Measurements from ENCODE around the gene CRTAC1. TPM values are rescaled to one million over a fixed set of nuclear protein-coding genes. Genes with fewer than 3 reads are reported as not detected.

CRTAC1 gene
- total RNA-seq, 1 experiment from 2014 or later = not detected

DNA sequence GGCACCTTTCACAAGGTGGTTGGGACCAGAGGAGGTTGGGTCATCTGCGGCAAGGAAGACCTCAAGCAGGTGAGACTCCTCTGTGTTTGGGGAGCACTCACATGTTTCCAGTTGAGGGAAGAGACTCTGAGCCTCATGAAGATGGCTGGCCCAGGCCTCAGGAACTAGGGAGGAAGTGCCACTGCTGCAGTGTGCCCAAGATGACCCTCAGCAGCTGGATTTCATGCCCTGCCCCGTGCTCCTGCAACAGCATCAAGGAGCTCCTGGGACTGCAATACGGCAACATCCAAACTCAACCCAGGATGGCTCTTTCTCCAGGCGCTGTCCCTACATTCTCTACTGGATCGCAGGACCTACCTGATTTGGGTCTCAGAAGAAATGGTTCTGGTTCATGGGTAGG, 106.9 kb downstream of the CRTAC1 start:
- no peak for DNase-seq (ENCODE audit: low read depth)

DNA sequence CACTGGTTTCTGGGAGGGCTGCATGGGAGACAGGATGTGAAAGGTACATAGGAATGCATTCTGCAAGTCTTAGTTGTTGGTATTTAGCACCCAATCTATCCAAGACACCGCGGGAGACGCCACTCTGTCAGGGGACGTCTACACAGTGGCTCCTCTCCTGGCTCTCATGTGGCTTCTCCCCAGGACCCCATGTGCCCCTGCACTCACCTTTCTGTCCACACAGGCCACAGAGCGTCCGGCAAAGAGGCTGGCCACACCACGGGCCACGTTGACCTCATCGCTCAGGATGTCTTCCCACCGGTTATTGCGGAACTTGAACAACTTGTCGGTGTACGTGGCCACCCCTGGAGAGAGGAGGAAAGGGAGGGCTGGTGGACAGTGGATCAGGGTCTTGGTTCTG, 107.4 kb downstream of the CRTAC1 start:
- DNase-seq (ENCODE audit: low read depth) = no peak

DNA sequence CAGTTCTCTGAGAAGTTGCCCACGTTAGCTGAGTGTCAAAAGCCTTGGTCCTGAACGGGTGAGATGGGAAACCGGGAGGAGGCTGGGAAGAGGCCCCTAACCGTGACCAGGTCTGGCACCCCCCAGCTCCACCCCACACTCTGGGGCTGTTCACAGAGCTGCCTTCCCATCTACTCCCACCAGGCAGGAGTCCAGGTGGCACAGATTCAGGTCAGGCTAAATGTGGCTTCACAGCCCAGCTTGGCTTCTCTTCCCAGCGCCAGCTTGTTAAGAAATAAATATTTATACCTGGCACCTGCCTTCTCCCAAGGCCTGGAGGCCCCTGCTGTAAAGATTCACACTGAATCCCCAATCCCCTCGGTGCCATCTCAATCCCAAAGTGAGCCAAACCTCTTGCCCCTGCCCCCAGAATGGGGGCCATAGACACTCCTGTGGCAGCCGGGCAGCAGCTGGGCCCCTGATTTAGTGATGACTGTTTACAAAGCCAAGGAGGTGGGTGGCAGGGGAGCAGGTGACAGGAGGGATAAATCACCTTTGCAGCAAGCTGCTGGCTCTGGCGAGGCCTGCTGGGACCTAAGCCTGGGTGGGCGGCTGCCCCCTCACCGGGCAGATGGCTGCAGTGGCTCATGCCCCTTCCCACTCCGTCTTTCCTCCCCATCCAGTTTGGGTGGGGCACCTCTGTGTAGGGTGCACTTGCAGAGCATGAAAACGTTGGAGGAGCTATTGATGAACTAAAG, 108.2 kb downstream of the CRTAC1 start:
- no peak for DNase-seq (ENCODE audit: low read depth)

DNA sequence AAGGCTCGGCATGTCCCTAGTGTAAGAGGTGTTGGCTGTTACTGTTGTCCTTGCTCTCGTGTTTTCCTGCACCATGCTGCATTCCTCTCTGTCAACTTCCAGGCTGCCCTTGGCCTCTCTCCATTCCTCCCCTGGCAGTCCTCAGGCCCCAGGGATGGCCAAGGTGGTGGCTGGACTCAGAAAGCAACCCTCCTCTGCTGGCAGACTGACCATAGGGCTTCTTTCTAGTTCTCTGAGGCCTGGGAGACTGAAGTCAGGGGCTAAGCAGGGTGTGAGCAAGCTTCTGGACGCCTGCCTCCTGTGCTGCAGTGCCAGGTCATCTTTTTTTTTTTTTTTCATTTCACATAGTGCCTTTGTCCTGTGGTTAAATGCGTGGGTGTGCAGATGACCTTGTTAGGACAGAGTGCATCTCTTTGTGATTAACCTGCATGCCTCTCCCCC, 108.8 kb downstream of the CRTAC1 start:
- peak; percentile 31 for DNase-seq (ENCODE audit: low read depth)

DNA sequence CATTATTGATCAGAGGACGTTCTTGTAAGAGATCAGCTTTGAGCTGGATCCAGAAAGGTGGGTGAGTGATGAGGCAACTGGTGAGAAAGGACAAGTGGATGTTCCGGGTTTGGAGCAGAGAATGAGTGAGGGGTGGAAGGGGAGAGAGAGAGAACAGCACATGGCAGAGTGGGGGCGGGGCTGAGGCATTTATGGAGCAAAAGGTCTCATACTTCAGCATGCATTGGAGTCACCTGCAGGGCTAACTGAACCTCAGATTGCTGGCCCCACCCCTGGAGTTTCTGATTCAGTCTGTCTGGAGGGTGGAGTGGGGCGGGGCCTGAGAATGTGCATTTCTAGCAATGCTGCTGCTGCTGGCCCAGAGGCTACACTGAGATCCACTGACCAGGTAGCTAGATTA, 109.6 kb downstream of the CRTAC1 start:
- no peak for DNase-seq (ENCODE audit: low read depth)

DNA sequence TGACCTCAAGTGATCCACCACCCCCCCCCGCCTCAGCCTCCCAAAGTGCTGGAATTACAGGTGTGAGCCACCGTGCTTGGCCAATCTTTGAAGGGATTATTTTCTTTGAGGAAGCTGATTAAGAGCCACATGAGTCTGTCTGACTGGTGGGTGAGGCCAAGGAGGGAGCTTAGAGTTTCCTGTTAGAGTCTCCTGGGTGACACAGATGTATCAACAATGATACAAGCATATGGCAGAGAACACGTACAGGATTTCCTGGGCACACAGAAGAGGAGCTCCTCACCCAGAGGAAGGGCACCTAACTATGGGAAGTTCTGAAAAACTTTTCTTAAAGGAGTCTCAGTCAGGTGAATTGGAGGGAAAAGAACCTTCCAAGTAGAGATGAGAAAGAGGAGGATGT, 111.4 kb downstream of the CRTAC1 start:
- DNase-seq (ENCODE audit: low read depth) = no peak

DNA sequence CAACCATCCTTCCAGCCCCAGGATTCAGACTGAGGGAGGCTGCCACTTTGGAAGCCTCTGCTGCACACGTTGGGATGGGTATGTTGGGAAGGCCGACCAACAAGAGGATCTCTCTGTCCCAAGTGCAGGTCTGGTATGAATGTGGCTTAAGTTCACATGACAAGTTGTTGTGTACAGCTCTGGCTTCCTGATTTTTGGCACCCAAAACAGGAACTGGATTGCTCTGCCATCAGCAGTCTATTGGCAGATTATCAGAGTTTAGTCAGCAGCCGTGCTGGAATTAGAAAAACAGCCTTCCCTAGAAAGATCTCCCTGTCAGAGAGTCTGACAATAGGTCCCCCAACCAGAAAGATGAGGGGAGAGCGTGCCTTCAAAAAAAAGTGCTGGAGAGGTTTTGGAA, 113.8 kb downstream of the CRTAC1 start:
- DNase-seq (ENCODE audit: low read depth) = no peak

DNA sequence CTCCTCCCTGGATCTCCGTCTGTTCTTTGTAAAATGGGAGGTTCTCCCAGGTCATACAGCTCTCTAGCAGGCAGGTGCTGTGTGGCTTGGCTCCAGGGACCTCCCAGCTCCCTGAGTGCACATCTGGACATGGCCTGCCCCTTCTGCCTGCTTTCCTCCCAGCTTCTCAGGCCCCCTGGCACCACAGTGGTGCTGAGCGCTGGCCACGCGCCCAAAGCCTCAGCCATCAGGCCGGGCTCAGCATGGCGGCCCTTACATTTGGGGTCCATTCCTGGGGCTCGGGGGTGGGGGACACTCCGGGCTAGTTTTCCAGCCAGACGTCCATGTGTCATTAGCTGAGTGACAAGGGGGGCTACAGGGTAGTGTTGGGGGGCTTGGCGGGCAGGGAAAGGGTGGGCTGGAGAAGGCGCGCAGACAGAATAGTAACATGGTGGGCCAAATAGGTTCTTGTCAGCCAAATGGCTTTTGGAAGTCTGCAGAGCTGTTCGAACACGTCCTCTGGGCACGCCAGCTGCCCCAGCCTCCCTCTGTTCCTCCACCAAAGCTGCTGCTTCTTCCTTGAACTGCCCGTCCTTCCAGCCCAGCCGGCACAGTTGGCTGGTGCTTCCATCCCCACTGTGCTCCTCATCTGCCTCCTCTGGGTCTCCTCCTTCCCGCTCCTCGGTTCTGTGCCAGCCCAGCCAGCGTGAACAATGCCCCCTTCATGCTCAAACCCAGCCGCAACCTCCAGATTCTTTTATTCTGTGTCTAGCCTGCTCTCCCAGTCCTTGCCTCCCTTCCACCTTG, 114.9 kb downstream of the CRTAC1 start:
- no peak for DNase-seq (ENCODE audit: low read depth)

DNA sequence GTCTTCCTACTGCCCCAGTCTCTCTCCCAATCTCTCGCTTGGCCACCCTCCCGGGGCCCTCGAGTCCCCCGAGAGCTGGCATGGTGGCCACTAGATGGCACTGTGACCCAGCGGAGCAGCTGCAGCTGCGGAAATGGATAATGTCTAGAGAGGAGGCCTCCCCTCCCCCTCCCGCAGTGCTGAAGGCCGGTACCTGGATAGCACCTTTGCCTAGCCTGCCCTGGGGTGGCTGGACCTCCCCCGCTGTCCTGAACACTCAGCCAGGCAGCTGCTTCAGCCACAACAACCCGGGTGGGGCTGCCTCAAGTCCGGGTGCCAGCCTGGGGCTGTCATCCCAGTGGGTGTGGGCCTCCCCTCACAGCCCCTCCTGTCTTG, 115.6 kb downstream of the CRTAC1 start:
- peak; percentile 51 for DNase-seq (ENCODE audit: low read depth)

DNA sequence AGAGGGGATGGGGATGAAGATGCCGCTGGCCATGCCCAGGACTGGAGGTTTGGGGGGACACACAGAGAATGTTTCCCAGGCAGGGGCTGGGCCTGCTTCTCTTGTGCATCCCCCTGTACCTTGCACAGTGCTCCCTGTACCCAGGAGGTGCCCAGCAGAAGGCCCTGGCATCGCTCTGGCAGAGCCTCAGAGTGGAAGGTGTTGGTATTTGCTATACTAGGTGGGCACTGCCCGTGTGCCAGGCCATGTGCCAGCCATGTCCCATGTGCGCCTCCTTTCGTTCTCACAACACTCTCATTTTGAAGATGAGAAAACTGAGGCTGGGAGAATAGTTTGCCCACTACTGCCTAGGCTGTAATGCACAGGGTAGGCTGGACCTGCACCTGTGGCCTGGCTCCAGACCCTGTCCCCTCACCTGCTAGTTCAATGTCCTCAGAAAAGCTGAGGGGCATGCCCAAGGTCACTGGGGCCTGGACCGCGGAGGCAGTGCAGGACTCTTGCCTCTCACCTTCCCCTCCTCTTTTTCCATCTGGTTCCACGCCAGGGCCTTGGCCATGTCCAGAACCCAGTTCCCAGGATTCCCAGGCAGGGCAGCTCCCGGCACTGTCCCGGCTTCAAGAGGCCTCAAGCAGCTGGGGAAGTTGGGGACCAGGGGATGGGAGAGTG, 116.1 kb downstream of the CRTAC1 start:
- DNase-seq (ENCODE audit: low read depth) = no peak

DNA sequence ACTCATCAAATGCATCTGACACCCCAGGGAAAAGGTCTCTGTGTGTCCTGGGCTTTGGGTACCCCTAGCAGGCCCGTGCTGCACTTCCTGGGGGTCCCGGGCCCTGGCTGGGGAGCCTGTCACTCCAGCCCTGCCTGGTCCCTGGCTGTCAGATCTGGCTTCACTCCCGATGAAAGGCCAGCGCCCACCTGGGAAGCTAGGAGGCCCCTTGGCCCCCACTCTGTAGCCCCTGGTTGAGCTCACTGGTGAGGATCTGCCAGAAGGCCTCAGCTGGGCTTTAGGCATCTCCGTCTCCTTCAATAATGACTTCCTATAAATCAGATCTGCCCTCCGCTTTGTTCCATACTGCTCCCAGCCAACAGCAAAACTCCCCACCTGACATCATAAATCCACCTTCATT, 116.8 kb downstream of the CRTAC1 start:
- DNase-seq (ENCODE audit: low read depth) = no peak

DNA sequence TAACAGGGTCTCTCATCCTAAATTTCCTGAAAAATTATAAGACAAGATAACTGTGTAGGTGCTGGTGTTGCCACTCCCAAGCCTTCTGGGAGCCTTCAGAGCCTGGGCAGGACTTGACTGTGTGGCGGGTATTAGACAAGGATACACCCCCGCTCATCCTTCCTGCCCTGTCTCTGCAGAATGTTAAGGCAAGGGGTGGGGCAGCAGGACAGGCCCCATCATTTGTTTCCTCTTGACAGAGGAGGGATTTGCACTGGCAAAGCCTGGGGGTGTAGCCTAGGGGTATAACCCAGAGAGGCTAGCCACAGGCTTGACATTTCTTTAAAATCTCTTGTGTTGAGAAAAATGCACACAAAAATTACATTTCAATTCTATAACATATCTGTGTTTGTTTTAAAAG, 117.2 kb downstream of the CRTAC1 start:
- no peak for DNase-seq (ENCODE audit: low read depth)

DNA sequence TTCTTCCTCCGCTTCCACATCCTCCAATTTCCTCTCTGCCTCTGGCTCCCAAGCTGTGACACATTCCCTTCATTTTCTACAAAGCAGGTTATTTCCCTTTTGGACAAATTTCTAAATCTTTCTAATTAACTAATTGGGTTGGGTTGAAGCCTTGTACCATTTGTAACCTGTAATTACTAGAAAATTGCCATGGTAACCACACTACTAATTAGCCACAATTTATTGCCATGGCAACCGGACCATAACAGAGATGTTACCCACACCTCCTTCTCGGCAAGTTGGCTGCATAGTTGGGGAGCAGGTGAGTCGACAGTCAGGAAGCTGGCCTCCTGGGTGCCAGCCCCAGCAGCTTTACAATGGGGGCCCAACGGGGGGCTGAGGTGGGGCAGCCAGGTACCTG, 119.2 kb downstream of the CRTAC1 start:
- DNase-seq (ENCODE audit: low read depth) = no peak

DNA sequence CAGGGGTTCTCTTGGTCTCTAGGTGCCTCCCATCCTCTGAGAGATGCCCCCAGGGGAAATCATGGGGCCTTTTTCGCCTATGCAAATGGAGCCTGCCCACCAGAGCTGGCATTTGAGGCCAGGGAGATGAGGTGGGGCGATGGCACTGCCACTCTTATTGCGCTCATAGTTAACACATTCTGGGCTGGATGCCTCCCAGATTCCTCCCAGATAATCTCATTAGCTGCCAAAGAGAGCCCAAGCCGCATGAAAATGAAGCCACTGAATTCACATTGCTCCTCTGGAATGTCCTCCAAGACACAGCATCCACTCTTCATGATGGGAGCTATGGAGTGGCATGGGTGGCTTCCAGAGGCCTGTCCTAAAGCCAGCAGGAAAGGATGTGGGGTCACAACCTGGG, 119.8 kb downstream of the CRTAC1 start:
- DNase-seq (ENCODE audit: low read depth) = no peak

DNA sequence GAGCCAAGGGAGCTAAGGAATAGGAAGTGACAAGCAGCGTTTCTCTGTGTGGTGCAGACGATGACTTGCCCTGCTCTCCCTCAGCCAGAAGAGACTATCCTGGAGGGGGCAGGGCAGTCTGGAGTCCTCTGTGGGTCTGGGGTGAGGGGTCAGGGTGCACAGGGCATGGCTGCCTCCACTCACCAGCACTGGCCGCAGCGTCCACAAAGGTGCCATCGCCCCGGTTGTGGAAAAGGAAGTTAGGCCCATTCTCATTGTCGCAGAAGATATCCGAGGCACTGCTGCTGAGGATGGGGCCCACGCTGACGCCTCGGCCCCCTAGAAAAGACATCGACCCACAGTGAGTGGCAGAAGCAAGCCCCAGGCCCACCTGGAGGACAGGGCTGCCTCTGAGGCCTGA, 122.6 kb downstream of the CRTAC1 start:
- DNase-seq (ENCODE audit: low read depth) = no peak

DNA sequence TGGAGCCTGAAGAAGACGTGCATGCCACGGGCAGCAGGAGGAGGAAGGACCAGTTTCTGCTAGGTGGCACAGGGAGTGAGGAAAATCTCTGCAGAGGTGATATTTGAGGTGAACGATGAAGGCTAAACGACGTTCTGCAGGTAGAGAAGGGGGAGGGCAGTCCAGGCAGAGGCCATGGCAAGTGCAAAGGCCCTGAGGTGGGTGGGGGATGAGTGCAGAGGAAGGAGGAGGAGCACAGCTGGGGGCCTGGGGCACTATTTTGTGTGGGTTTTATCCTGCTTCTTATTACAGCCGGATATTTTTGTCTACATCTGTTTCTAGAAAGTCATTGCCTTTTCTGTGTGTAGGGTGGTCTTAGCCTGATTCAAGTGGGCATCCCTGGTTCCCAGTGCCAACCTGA, 123.2 kb downstream of the CRTAC1 start:
- DNase-seq (ENCODE audit: low read depth) = no peak

DNA sequence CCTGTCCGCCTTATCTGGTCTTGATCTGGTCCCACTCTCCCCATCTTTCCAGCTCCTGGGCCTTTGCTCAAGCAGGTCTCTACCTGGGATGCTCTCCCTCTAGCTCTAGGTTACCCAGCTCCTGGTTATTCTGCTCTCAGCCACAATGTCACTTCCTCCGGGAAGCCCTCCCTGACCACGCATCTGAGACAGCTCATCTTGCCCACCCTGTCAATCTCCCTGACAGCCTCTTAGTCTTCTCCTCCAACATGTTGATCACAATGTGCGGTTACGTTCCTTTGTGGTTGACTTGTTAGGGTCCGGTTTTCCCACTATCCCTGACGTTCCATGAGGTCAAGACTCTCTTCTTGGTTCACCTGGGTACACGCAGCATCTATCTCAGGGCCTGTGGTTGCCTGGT, 125.1 kb downstream of the CRTAC1 start:
- DNase-seq (ENCODE audit: low read depth) = no peak

DNA sequence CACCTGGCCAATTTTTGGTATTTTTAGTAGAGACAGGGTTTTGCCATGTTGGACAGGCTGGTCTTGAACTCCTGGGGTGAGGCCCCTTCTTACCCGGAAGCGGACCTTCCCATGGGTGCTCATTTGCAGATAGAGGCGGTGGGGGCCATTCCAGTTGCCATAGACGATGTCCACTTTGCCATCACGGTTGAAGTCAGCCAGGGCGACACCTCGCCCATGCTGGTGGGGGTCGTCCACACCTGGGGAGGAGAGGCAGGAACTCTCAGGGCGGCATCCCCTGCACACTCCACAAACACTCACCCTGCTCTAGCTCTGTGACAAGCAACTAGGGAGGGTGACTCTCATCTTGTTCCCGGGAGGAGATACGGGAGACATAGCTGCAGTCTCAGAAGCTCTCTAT, 125.8 kb downstream of the CRTAC1 start:
- DNase-seq (ENCODE audit: low read depth) = no peak

DNA sequence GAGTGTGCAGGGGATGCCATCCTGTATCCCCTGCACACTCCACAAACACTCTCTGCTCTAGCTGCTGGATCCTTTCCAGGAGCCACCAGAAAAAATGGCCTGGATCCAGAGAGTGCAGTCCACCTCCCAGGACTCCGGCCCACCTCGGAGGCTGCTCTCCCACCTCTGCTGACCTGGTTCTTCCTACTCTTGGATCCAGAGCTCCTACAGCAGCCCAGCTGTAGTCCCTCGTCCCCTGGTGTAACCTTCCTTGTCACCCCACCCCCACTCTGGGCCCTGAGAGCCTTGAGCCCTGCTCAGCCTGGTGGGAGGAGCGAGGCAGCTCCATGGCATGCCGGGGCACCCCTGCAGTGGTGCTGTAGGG, 126.4 kb downstream of the CRTAC1 start:
- DNase-seq (ENCODE audit: low read depth) = no peak

DNA sequence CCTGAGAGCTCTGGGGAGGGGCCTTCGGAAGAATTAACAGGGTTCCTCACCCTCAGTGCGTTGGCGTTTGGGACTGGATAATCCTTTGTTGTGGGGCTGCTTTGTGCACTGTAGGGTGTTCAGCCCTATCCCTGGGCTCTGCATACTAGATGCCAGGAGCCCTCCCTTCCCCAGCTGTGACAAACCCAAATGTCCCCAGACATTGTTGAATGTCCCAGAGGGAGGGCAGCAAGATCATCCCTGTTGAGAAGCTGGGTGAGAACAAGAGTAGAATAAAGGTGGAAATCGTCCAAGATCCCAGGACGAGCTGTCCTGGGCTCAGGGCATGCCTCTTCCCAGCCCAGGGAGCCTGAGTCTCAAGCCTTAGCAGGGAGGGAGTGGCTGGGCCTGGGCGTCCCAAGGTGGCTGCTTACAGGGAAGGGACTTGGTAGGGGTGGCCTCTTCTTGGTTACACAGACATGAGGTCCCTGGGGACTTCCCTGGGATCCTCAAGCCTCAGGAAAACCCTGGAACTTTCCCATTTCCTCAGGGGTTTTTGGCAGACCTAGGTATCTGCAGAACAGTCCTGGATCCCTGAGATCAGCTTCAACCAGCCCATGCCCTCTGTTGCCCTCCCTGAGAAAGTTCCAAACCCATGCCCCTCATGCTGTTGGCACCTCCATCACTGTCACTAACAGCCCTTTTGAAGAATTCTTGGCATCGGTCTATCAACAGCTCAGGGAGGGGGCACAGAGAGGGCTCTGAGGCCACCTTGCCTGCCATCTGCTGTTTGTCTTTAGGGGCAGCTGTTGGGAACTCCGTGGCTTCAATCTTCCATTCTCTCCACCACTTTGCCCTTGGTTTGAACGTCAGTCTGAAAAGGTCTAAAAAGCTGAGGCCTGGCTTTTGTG, 127.0 kb downstream of the CRTAC1 start:
- no peak for DNase-seq (ENCODE audit: low read depth)

DNA sequence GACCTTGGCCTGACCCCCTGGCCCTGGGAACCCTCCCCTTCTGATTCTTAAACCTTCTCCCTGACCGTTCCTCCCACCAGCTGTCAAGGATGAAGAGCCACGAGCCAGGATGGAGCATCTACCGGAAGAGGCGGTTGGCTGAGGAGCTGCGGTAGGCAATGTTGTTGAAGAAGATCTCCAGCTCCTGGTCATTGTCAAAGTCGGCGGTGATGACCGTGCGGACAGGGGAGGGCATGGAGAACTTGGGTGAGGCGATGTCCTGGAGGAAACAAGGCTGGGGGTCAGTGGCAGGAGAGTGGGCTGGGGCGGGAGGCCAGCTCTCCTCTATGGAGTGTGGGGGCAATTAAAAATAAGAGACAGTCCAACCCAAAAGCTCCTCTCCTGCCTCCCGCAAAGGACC, 129.0 kb downstream of the CRTAC1 start:
- no peak for DNase-seq (ENCODE audit: low read depth)

DNA sequence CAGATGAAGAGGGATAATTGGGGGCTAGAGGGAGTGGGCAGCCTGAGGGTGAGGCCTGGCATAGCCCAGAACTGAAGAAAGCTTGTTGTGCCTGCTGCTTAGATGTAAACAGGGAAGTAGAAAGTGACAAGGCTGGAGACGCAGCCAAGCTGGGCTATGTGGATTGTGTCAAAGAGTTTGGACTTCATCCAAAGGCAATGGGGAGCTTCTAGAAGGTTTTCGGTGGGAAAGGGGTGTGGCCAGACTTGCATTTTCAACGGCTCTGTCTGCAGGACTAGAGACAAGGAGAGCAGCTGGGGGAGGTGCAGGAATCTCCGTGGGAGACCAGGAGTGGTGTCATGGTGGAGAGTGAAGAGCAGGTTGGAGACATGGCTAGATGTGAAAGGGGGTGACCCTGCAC, 132.0 kb downstream of the CRTAC1 start:
- DNase-seq (ENCODE audit: low read depth) = peak; percentile 20
